Measurements from ENCODE around the gene OSCAR.

OSCAR gene

DNA sequence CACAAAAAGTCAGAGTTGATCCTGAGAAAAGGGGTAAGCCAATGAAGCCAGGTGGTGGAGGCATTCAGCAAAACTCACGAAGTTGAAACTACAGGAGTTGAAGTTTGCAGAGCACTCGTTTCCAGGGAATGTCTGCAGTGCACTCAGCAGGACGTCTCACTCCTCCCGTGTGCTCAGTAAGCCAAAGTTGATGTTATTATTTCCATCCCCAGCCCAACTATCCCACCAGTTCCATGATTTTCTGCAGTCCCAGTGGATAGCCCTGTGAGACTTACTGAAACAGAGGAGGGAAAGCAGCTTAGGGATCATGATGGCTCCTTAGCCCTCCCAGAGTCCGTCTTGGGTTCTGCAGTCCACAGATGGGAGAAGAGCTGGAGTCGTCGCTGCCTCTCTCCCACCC, 19.6 kb downstream of the OSCAR start, which contains the start of gene TARM1:
TSS of gene TARM1 (minus strand) at position 334 of the 400 bp plus-strand sequence. CDS start at position 309, 25 bp downstream.
- DNase-seq: no peak

DNA sequence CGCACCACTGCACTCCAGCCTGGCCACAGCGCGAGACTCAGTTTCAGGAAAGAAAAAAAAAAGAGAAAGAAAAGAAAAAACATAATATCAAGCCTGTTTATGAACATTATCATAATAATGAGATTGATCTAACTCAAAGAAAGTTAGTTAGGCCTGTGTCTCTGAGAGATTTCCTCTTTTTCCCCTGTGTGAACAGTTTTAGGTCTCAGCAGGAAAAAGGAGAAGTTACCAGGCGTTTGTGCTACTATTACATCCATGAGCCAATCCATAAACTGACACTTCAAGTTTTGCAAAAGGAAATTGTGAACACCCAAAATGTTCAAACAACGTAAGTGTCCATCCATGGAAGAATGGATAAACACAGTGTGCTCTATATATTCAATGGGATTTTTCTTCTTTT, 23.3 kb downstream of the OSCAR start:
- DNase-seq: no peak

DNA sequence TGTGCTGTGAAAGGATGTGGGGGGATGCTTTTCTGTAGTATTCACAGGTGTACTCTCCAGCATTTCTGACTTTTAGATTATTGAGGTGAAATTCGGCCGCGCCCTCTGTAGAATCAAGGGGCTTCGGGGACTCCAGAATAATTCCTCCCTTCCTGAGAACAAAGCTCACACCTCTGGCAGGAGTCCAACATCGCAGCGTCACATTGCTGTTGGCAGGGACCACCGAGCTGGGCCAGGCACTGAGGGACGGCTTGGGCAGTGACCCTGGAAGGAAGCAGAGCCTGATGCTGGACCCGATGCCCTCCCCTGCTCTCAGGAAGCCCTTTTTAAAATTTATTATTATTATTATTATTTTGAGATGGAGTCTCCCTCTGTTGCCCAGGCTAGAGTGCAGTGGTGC, 25.8 kb downstream of the OSCAR start:
- DNase-seq: no peak

DNA sequence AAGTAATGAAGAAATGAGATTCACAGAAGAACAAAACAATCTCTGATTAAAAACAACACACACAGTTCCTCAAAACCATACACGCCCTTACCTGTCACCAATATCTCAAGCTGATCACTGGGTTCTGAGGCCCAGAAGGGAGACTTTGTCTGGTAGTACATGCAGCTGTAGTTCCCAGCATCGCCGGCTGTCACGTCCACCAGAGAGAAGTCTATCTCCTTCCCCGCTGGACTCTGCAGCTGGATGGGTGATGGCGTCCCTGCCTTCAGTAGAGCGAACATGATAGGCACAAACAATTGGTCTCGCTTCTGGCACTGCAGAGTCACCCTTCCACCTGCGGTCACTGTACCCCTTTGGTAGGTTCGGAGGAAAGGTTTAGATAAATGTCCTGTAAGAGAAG, 26.8 kb downstream of the OSCAR start:
- DNase-seq: no peak

DNA sequence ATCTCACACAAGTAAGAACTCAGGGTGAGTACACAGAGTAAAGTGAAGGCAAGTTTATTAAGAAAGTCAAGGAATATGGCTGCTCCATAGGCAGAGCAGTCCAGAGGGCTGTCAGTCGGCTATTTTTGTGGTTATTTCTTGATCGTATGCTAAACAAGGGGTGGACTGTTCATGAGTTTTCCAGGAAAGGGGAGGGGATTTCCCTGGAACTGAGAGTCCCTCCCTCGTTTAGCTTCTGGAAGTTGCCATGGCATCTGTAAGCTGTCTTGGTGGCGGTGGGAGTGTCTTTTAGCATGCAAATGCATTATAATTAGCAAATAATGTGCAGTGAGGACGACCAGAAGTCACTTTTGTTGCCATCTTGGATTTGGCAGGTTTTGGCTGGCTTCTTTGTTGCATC, 31.1 kb downstream of the OSCAR start:
- DNase-seq: no peak

DNA sequence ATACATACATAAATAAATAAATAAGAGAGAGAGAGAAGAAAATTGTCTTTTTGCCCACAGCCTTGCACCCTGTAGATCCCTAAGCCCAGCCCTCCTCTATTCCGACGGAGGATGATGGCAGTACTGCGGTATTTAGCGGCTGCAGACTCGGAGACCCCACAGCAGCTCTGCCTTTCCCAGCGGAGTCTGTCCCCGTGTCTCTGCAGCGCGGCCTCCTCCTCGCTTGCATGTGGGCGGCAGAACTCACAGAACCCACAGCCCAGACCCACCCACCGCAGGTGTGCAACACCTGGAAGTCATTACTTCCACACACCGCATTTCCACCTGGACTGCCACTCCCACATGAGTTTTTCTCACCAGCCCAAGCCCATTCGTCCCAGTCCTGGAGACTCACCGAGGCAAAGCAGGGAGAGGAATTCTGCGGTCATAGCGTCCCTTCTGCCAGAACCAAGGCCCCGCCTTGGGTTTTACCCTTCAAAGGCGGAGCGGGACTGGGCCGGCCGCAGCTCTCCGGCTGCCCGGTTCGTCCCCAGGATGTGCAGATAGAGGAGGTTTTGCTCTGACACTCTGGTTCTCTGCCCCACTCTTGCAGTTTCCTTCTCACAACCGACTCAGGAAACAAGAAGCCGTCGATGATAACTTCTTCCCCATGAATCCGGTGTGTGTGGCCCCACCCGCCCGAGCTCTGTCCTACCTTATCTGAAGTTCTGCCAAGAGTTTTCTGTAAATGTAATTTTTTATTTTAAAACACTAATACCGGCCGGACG, 37.1 kb downstream of the OSCAR start, which contains the start of gene VSTM1:
TSS of gene VSTM1 (minus strand) at position 548 of the 767 bp plus-strand sequence. CDS start at position 428, 120 bp downstream.
- no peak for DNase-seq

DNA sequence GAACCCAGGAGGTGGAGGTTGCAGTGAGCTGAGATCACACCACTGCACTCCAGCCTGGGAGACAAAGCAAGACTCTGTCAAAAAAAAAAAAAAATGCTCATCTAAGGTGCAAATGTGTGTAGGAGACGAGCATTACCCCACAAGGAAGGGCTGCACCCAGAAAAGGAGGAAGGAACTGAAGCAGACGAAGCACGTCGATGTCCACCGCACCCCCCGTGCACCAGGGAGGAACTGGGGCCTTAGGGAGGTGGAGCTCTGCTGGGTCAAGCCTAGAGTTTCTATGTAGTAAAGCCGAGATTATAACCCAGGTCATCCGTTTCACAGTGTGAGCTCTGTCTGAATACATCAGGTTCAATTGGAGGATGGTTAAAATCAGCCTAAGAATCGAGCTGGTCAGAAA, 38.0 kb downstream of the OSCAR start:
- no peak for DNase-seq

DNA sequence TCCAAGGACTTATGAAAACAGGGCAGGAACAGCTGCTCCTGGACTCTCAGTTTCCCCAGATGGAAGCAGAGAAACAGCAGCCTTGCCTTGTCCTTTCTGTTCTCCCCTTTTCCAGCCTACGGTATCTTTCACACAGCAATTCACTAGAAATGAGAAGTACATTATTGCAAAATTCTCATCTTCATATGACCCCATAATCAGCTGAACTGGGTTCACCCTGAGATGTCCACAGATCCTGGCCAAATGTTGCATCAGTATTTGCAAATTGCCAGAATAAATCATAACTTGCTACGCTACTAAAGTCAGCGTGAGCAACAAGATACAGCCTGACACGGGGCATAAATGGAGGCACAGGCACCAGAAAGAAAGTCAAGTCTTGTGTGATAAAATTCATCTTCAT, 53.0 kb downstream of the OSCAR start:
- no peak for DNase-seq

DNA sequence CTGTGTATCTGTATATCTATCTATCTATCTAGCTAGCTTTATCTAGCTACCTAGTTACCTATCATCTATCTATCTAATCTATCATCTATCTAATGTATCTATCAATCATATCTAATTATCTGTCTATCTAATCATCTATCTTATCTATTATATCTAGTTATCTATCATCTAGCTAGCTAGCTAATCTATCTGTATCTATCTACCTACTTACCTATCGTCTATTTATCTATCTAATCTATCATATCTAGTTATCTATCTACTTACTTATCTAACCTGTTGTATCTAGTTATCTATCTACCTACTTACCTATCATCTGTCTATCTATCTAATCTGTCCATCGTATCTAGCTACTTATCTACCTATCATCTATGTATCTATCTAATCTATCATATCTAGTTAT, 54.8 kb downstream of the OSCAR start:
- no peak for DNase-seq

All from activated CD4-positive, alpha-beta T cell treated with anti-CD3 and anti-CD28 coated beads for 1 hour (primary cell).